B cell (primary cell): Measurements from ENCODE around the gene TFCP2L1. TPM values are rescaled to one million over a fixed set of nuclear protein-coding genes. Genes with fewer than 3 reads are reported as not detected.

Source experiments
- ATAC-seq: fragments of 200-7000 bp; cut with Tn5 transposase; one replicate; pipeline ENCODE4 v1.10.0; 2021; ENCODE audit warnings: low read depth, mild to moderate bottlenecking, moderate number of reproducible peaks, moderate library complexity
- CTCF ChIA-PET: fragments of 350-600 bp; sonication (Branson Sonifier 250); formaldehyde crosslinking; loops from one replicate; lab custom pipeline; 2021; ENCODE audit warnings: antibody characterized with exemption, inconsistent platforms; lab: Charles Lee
- POLR2A ChIA-PET: fragments of 350-600 bp; sonication (Branson Sonifier 250); formaldehyde crosslinking; loops from one replicate; lab custom pipeline; 2021; ENCODE audit warnings: antibody characterized with exemption; lab: Charles Lee
- DNase-seq: peaks from one replicate; pipeline ENCODE4 v3.0.0; 2013
- H2AFZ ChIP-seq: 2 replicates; pipeline ENCODE4 v1.6.1; 2012; ENCODE audit warnings: mild to moderate bottlenecking, low read depth, low read length; ENCODE audit not compliant: insufficient read depth, poor library complexity, severe bottlenecking
- H3K27ac ChIP-seq, 2 donors: 1 replicate in 1 of 2; 2 replicates in 1 of 2; pipeline ENCODE4 v1.5.1; 2012 to 2013; ENCODE audit warnings: low read length in 2 of 2, mild to moderate bottlenecking in 2 of 2, moderate library complexity in 1 of 2
- H3K27me3 ChIP-seq, 4 experiments: fragments of 200-600 bp in 1 of 4; sonication (generic) in 1 of 4; replicated peaks in 1 of 4; 1 replicate in 2 of 4; 2 replicates in 2 of 4; pipeline versions ENCODE4 v1.6.1 to v1.7.0; 2013 to 2016; ENCODE audit warnings: low read length in 3 of 4, mild to moderate bottlenecking in 2 of 4, mixed read lengths in 1 of 4, moderate library complexity in 1 of 4; ENCODE audit not compliant: insufficient read depth in 4 of 4, control insufficient read depth in 3 of 4; ENCODE audit errors: control extremely low read depth in 1 of 4
- H3K36me3 ChIP-seq, 2 experiments: replicated peaks in 1 of 2; 1 replicate in 1 of 2; 2 replicates in 1 of 2; pipeline versions ENCODE4 v1.6.1 to v1.7.1; 2013; ENCODE audit warnings: low read length in 1 of 2; ENCODE audit not compliant: insufficient read depth in 2 of 2, control insufficient read depth in 1 of 2; ENCODE audit errors: control extremely low read depth in 1 of 2, extremely low read depth in 1 of 2
- H3K4me1 ChIP-seq, 2 donors: fragments of 200-600 bp in 1 of 2; sonication (generic) in 1 of 2; 1 replicate in 1 of 2; 2 replicates in 1 of 2; pipeline versions ENCODE4 v1.5.1 to v1.6.1; 2013 to 2017; ENCODE audit warnings: low read length in 2 of 2; ENCODE audit not compliant: control insufficient read depth in 2 of 2, insufficient read depth in 2 of 2
- H3K4me2 ChIP-seq: replicated peaks from 2 replicates; pipeline ENCODE3; 2012; ENCODE audit warnings: mild to moderate bottlenecking, low read depth, low read length; ENCODE audit not compliant: poor library complexity, severe bottlenecking
- H3K4me3 ChIP-seq, 5 experiments: fragments of 200-600 bp in 1 of 5; sonication (generic) in 1 of 5; 1 replicate in 3 of 5; 2 replicates in 2 of 5; pipeline versions ENCODE4 v1.5.1 to v1.7.0; 2011 to 2016; ENCODE audit warnings: low read length in 4 of 5, mild to moderate bottlenecking in 4 of 5, low read depth in 2 of 5, control low read depth in 1 of 5, moderate library complexity in 1 of 5; ENCODE audit not compliant: insufficient read depth in 1 of 5; ENCODE audit errors: control extremely low read depth in 1 of 5, extremely low read depth in 1 of 5
- H3K79me2 ChIP-seq: fragments of 200-600 bp; sonication (generic); one replicate; pipeline ENCODE4 v1.6.0; 2016; ENCODE audit warnings: low read length; ENCODE audit not compliant: control insufficient read depth, insufficient read depth
- H3K9ac ChIP-seq: fragments of 200-600 bp; sonication (generic); 2 replicates; pipeline ENCODE4 v1.6.1; 2017; ENCODE audit warnings: mild to moderate bottlenecking, low read length, moderate library complexity
- H3K9me3 ChIP-seq, 3 donors: one replicate each; pipeline versions ENCODE4 v1.6.1 to v1.7.1; 2013; ENCODE audit warnings: low read length in 2 of 3; ENCODE audit not compliant: control insufficient read depth in 2 of 3, insufficient read depth in 1 of 3; ENCODE audit errors: control extremely low read depth in 1 of 3
- H4K20me1 ChIP-seq: 2 replicates; pipeline ENCODE4 v1.6.0; 2012; ENCODE audit warnings: mild to moderate bottlenecking, low read length; ENCODE audit not compliant: insufficient read depth, control insufficient read depth, poor library complexity, severe bottlenecking
- H3K27ac Mint-ChIP-seq: one replicate; pipeline ENCODE4 v1.8.0; 2021; ENCODE audit warnings: mixed read lengths
- H3K27me3 Mint-ChIP-seq: one replicate; pipeline ENCODE4 v1.8.0; 2021; ENCODE audit warnings: mixed read lengths
- H3K4me1 Mint-ChIP-seq: one replicate; pipeline ENCODE4 v1.8.0; 2021; ENCODE audit warnings: mixed read lengths
- H3K4me3 Mint-ChIP-seq: one replicate; pipeline ENCODE4 v1.8.0; 2021; ENCODE audit warnings: mixed read lengths
- H3K9me3 Mint-ChIP-seq: one replicate; pipeline ENCODE4 v1.8.0; 2022; ENCODE audit warnings: mixed read lengths; ENCODE audit not compliant: insufficient read depth
- CTCF ChIP-seq: fragments of 200-600 bp; IDR thresholded peaks from one replicate; pipeline ENCODE4 v1.8.0; 2022; ENCODE audit warnings: antibody characterized with exemption, mild to moderate bottlenecking
- EZH2 ChIP-seq: IDR thresholded peaks from 2 replicates; pipeline ENCODE4 v1.6.1; 2012; ENCODE audit warnings: borderline replicate concordance, low read depth, mild to moderate bottlenecking, moderate library complexity, low read length; ENCODE audit not compliant: insufficient read depth, poor library complexity, severe bottlenecking
- WGBS: methylation state at CpG from one replicate; pipeline ENCODE4 v1.1.5; 2013; ENCODE audit warnings: missing lambda C conversion rate; ENCODE audit not compliant: insufficient coverage; 5-methylcytosine and 5-hydroxymethylcytosine counted together
- intact Hi-C: fragments of 100-400 bp; cut with micrococcal nuclease; formaldehyde crosslinking; loops from one replicate; pipeline ENCODE4 v1.10.0; 2022
- polyA plus RNA-seq: library from polyadenylated mRNA; depleted of rRNA; stranded (reverse); fragments of >200 nt; gene quantifications from 2 replicates; pipeline ENCODE4 v1.2.3, GENCODE V29; 2012
- total RNA-seq, 2 donors: library from RNA; stranded (reverse); fragments of 120-200 nt in 1 of 2; gene quantifications; 1 replicate in 1 of 2; 2 replicates in 1 of 2; pipeline versions ENCODE4 v1.2.3 to v1.2.4, GENCODE V29; 2013 to 2022

Gene TFCP2L1
- total and polyA plus RNA-seq, 2 donors (not counting 1 experiment from before 2014, with no cell fraction given), result 0.03 TPM; not detected in 1

DNA sequence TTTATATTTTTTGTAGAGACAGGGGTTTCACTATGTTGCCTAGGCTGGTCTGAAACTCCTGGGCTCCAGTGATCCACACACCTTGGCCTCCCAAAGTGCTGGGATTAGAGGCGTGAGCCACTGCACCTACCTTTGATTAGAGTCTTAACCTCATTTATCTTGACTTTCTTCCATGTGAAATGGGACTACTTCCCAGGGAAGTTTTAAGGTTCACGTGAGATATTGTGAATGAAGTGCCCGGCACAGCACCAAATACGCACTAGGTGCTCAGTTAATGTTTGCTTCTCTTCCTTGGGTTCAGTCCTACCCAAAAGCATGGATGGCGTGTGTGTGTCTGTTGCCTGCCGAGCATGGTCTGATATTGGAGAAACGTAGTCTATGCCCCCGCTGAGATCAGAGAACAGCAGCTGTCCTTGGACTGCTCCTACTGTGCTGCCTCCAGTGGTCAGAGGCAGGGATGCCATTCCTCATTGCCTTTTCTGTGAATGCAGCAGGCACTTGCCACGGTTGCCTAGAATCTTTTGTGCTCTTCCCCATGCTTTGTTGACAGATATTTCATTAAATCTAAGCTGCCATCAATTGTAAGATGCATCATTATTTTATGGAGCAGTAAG lies 12.3 kb upstream of the TFCP2L1 start:
- Mint-ChIP-seq H3K4me1 (no peaks in the 10 kb centered on the region), H3K27ac (no peak overlapping the region), H3K27me3 (peaks cover 23% of the 10 kb centered on the region), H3K9me3 (no peaks in the 10 kb centered on the region), H3K4me3 (no peak overlapping the region)
- Histone ChIP-seq H3K9ac (no peak overlapping the region), H3K79me2 (no peaks in the 10 kb centered on the region), H2AFZ (no peak overlapping the region), H3K4me3 (no peak overlapping the region), H3K36me3 (no peaks in the 10 kb centered on the region), H3K4me1 (no peaks in the 10 kb centered on the region), H3K4me2 (no peak overlapping the region), H3K27me3 (peaks cover 0 to 6% (median 0%) of the 10 kb centered on the region in 4 experiments), H3K9me3 (peaks cover 0 to 13% (median 0%) of the 10 kb centered on the region in 3 donors), H3K27ac (no peak overlapping the region), H4K20me1 (no peaks in the 10 kb centered on the region)
- POLR2A ChIA-PET, result no interaction called here
- no peak for ATAC-seq
- CTCF ChIA-PET, result no interaction called here
- intact Hi-C loops, result no loop called here
- WGBS, result 59% methylated on average over 8 of the region's 9 CpGs
- TF ChIP-seq CTCF, result no peak
- TF ChIP-seq EZH2, result no peak
- DNase-seq, result no peak

DNA sequence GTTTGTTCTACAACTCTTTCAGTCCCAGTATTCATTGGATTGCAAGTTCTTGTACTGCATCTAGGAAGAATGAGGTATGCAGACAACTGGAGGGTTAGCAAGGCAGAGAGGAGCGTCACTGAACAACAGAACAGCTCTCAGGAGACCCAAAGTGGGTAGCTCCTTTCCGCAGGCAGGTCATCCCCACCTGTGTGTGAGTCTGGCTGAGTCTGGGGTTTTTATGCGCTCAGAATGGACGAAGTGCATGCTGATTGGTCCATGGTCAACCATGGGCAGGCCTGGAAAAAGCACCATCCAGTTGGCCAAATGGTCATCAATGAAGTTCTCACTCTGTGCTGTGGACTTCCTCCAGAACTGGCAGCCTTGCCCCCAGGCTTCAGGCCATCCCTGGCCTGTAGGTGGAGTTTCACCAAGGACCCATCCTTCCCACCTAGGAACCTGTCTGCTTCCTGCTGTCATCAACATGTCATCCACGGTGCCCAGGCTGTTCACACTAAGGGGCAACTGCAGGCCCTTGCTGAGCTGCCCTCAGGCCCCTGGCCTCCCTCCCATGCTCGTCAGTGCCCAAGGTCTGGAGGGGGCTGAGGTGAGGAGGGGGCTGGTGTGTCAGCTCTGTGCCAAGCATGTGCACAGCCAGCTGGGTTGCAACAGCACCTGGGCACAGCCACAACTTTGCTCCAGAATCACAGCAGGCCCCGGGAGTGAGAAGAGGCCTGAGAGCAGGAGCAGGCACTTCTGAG lies 11.1 kb upstream of the TFCP2L1 start:
- no peak overlapping the region for H3K27ac Mint-ChIP-seq
- no peaks in the 10 kb centered on the region for H3K36me3 ChIP-seq
- ChIA-PET POLR2A (no interaction called here), CTCF (no interaction called here)
- DNase-seq, result no peak
- ATAC-seq, result no peak
- no peaks in the 10 kb centered on the region for H3K4me1 Mint-ChIP-seq
- TF ChIP-seq CTCF (no peak), EZH2 (no peak)
- 95% methylated on average over 6 of the region's 7 CpGs for WGBS
- no peaks in the 10 kb centered on the region for H3K9me3 Mint-ChIP-seq
- no peak overlapping the region for H3K4me3 Mint-ChIP-seq
- H4K20me1 ChIP-seq, result no peaks in the 10 kb centered on the region
- H3K4me3 ChIP-seq, result no peak overlapping the region
- H2AFZ ChIP-seq, result no peak overlapping the region
- intact Hi-C loops, result no loop called here
- H3K9me3 ChIP-seq, result peaks cover 0 to 13% (median 0%) of the 10 kb centered on the region in 3 donors
- no peak overlapping the region for H3K9ac ChIP-seq
- H3K4me1 ChIP-seq, result no peaks in the 10 kb centered on the region
- H3K4me2 ChIP-seq, result no peak overlapping the region
- H3K27ac ChIP-seq, result no peak overlapping the region
- no peaks in the 10 kb centered on the region for H3K79me2 ChIP-seq
- H3K27me3 ChIP-seq, result peaks cover 0 to 6% (median 0%) of the 10 kb centered on the region in 4 experiments
- H3K27me3 Mint-ChIP-seq, result peaks cover 18% of the 10 kb centered on the region
